ENCODE results near the gene TBC1D32. TPM values are rescaled to one million over a fixed set of nuclear protein-coding genes. Genes with fewer than 3 reads are reported as not detected.

Gene TBC1D32
- total RNA-seq, 1 experiment from 2014 or later, result 5.2 TPM

- no peak for TF ChIP-seq ZNF317 (CRISPR knock-in tag; IDR thresholded peaks at IDR 0.05; ENCODE audit: borderline replicate concordance, low read depth)
- no peak for TF ChIP-seq ESRRA (CRISPR knock-in tag; IDR thresholded peaks at IDR 0.05; ENCODE audit: borderline replicate concordance)
- no peak for TF ChIP-seq GTF2I (CRISPR knock-in tag; conservative IDR thresholded peaks at IDR 0.05)
- TF ChIP-seq HMGXB4 (CRISPR knock-in tag; IDR thresholded peaks at IDR 0.05), result no peak
- TF ChIP-seq, protein P1, sequence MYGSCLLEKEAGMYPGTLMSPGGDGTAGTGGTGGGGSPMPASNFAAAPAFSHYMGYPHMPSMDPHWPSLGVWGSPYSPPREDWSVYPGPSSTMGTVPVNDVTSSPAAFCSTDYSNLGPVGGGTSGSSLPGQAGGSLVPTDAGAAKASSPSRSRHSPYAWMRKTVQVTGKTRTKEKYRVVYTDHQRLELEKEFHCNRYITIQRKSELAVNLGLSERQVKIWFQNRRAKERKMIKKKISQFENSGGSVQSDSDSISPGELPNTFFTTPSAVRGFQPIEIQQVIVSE (CRISPR knock-in tag; IDR thresholded peaks at IDR 0.05; ENCODE audit: borderline replicate concordance), result no peak
- no peak for TF ChIP-seq MAX (CRISPR knock-in tag; IDR thresholded peaks at IDR 0.05)
- no peak for TF ChIP-seq ATF6 (CRISPR knock-in tag; IDR thresholded peaks at IDR 0.05)
- TF ChIP-seq USF2 (CRISPR knock-in tag; IDR thresholded peaks at IDR 0.05), result no peak
- TF ChIP-seq ZNF219 (CRISPR knock-in tag; IDR thresholded peaks at IDR 0.05; ENCODE audit: borderline replicate concordance), result no peak
- no peak for TF ChIP-seq NFE2L1 (CRISPR knock-in tag; IDR thresholded peaks at IDR 0.05)
- TF ChIP-seq, protein P2, sequence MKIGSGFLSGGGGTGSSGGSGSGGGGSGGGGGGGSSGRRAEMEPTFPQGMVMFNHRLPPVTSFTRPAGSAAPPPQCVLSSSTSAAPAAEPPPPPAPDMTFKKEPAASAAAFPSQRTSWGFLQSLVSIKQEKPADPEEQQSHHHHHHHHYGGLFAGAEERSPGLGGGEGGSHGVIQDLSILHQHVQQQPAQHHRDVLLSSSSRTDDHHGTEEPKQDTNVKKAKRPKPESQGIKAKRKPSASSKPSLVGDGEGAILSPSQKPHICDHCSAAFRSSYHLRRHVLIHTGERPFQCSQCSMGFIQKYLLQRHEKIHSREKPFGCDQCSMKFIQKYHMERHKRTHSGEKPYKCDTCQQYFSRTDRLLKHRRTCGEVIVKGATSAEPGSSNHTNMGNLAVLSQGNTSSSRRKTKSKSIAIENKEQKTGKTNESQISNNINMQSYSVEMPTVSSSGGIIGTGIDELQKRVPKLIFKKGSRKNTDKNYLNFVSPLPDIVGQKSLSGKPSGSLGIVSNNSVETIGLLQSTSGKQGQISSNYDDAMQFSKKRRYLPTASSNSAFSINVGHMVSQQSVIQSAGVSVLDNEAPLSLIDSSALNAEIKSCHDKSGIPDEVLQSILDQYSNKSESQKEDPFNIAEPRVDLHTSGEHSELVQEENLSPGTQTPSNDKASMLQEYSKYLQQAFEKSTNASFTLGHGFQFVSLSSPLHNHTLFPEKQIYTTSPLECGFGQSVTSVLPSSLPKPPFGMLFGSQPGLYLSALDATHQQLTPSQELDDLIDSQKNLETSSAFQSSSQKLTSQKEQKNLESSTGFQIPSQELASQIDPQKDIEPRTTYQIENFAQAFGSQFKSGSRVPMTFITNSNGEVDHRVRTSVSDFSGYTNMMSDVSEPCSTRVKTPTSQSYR (CRISPR knock-in tag; IDR thresholded peaks at IDR 0.05), result no peak
- no peak for TF ChIP-seq GRHL2 (CRISPR knock-in tag; IDR thresholded peaks at IDR 0.05; ENCODE audit: insufficient replicate concordance, severe bottlenecking)
- no peak for TF ChIP-seq NFATC4 (CRISPR knock-in tag; IDR thresholded peaks at IDR 0.05)
- no peak for TF ChIP-seq ZNF512 (CRISPR knock-in tag; IDR thresholded peaks at IDR 0.05; ENCODE audit: borderline replicate concordance)
- no peak for TF ChIP-seq AFF4 (CRISPR knock-in tag; IDR thresholded peaks at IDR 0.05; ENCODE audit: borderline replicate concordance)
- TF ChIP-seq MXD4 (CRISPR knock-in tag; IDR thresholded peaks at IDR 0.05; ENCODE audit: borderline replicate concordance), result no peak
- no peak for TF ChIP-seq ETV6 (CRISPR knock-in tag; IDR thresholded peaks at IDR 0.05)
- TF ChIP-seq FOXP4 (CRISPR knock-in tag; IDR thresholded peaks at IDR 0.05), result no peak
- no peak for TF ChIP-seq CREM (CRISPR knock-in tag; IDR thresholded peaks at IDR 0.05)
- no peak for TF ChIP-seq TEAD4 (CRISPR knock-in tag; IDR thresholded peaks at IDR 0.05)
- no peaks in the 10 kb centered on the region for H3K9me3 Mint-ChIP-seq
- no peak overlapping the region for H3K4me3 Mint-ChIP-seq
- POLR2A ChIA-PET, result no interaction called here
- peaks cover 10% of the 10 kb centered on the region for H3K4me1 Mint-ChIP-seq
- no peak for DNase-seq (ENCODE audit: low spot score)
- CTCF ChIA-PET, result no interaction called here
- no peaks in the 10 kb centered on the region for H3K27me3 Mint-ChIP-seq (ENCODE audit: low read depth)
- H3K36me3 Mint-ChIP-seq, result no peaks in the 10 kb centered on the region
- no peak for ATAC-seq
- no peak overlapping the region for H3K27ac Mint-ChIP-seq
Observed at GRCh38 chr6:121338366-121338765, 4.1 kb upstream of the TBC1D32 start.

Measured in WTC11 (cell line).